ENCODE results near the gene SP140L.
"Not testable (repeated sequence)": the region's sequence is repeated elsewhere in the genome, so short reads cannot be mapped to it uniquely, and the experiment has no call there.

SP140L gene

DNA sequence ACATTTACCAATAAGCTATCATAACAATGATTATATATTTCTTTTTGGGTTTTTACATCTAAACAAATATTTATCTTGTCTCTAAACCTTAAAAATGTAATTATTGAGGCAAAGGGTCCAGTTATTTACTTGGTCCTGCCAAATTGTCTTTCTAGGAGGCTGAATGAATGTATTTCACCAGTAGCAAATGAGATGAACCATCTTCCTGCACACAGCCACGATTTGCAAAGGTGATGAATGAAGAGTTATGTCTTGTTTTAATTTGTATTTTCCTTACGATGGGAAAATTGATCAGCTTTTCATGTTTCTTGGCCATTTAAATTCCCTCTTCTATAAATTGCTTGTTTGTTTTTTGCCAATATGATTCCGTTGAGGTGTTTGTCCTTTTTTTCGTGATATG is 90.4 kb downstream of the SP140L start:
- no peaks in the 10 kb centered on the region for H3K9me3 Mint-ChIP-seq
- peak overlapping the region; percentile 97 for H3K4me3 Mint-ChIP-seq
- H3K27ac Mint-ChIP-seq: peak overlapping the region; percentile 93
- peaks cover 23% of the 10 kb centered on the region for H3K36me3 Mint-ChIP-seq
- H3K4me1 Mint-ChIP-seq: peaks cover 84% of the 10 kb centered on the region
- no peaks in the 10 kb centered on the region for H3K27me3 Mint-ChIP-seq

GRCh38 chr2:230418341-230419016 is 91.5 kb downstream of the SP140L start:
- Mint-ChIP-seq H3K36me3 (peaks cover 26% of the 10 kb centered on the region), H3K4me1 (peaks cover 84% of the 10 kb centered on the region), H3K27me3 (no peaks in the 10 kb centered on the region), H3K9me3 (no peaks in the 10 kb centered on the region), H3K4me3 (peak overlapping the region; percentile 97), H3K27ac (peak overlapping the region; percentile 92)

- peak overlapping the region; percentile 83 for H3K27ac Mint-ChIP-seq
- no peaks in the 10 kb centered on the region for H3K9me3 Mint-ChIP-seq
- no peaks in the 10 kb centered on the region for H3K27me3 Mint-ChIP-seq
- peaks cover 31% of the 10 kb centered on the region for H3K36me3 Mint-ChIP-seq
- peak overlapping the region; percentile 97 for H3K4me3 Mint-ChIP-seq
- peaks cover 84% of the 10 kb centered on the region for H3K4me1 Mint-ChIP-seq
These were observed 92.2 kb downstream of the SP140L start for GRCh38 chr2:230419181-230419580.

- Mint-ChIP-seq H3K4me1 (peaks cover 95% of the 10 kb centered on the region), H3K27ac (peak overlapping the region; percentile 81), H3K9me3 (no peaks in the 10 kb centered on the region), H3K27me3 (no peaks in the 10 kb centered on the region), H3K4me3 (peak overlapping the region; percentile 61), H3K36me3 (peaks cover 45% of the 10 kb centered on the region)
These were observed 95.2 kb downstream of the SP140L start for GRCh38 chr2:230422149-230422548.

DNA sequence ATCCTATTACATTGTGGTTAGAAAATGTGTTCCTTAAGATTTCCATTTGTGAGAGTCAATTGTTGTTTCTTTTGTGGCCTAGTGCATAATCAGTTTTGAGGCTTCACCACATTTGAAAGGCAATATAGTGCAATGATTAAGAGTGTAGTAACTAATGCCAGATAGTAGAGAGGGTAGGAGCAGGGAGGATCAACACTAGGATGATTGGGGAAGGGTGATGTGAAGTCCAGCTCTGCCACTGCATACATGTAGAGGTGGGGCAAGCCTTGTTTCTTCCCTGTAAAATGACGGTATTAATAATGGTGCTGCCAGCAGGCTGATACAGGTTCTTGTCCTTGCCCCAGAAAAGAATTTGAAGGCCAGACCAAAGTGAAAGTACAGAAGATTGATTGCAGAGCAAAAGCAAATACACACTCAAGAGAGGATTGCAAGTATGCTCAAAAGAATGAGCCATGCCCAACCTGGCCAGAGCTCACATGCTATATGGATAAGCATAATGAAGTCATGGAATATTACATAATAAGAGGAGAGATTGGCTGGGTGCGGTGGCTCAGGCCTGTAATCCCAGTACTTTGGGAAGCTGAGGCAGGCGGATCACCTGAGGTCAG is 97.0 kb downstream of the SP140L start:
- Mint-ChIP-seq H3K27ac (peak overlapping the region; percentile 36), H3K36me3 (peaks cover 45% of the 10 kb centered on the region), H3K4me3 (peak overlapping the region; percentile 75), H3K9me3 (no peaks in the 10 kb centered on the region), H3K4me1 (peaks cover 89% of the 10 kb centered on the region), H3K27me3 (no peaks in the 10 kb centered on the region)

DNA sequence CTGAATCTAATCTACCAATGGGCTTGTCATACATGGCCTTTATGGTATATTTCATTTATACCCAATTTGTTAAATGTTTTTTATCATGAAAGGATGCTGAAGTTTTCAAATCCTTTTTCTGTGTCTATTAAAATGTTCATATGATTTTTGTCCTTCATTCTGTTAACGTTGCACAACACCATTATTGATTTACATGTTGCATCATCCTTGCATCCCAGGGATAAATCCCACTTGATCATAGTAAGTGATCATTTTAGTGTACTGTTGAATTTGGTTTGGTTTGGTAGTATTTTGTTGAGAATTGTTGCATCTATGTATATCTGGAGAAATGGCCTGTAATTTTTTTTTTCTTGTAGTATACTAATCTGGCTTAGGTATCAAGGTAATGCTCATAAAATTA is 98.4 kb downstream of the SP140L start:
- peaks cover 54% of the 10 kb centered on the region for H3K36me3 Mint-ChIP-seq
- H3K27ac Mint-ChIP-seq: peak overlapping the region; percentile 60
- no peaks in the 10 kb centered on the region for H3K27me3 Mint-ChIP-seq
- H3K9me3 Mint-ChIP-seq: peaks cover 5% of the 10 kb centered on the region
- peaks cover 86% of the 10 kb centered on the region for H3K4me1 Mint-ChIP-seq
- peak overlapping the region; percentile 73 for H3K4me3 Mint-ChIP-seq

DNA sequence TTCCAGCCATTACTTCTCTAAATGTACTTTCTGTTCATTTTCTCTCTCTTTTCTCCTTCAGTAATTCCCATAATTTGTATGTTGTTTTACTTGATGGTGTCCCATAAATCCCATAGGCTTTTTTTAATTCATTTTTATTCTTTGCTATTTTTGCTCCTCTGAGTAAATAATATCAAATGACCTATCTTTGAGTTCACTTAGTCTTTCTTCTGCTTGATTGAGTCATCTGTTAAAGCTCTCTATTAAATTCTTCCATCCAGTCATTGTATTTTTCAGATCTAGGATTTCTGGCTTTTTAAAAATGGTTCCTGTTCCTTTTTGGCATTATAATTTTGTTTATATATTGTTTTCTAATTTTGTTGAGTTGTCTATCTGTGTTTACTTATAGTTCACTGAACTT is 102.5 kb downstream of the SP140L start:
- Mint-ChIP-seq H3K9me3 (peaks cover 5% of the 10 kb centered on the region), H3K4me3 (peak overlapping the region; percentile 36), H3K27me3 (no peaks in the 10 kb centered on the region), H3K36me3 (peaks cover 54% of the 10 kb centered on the region), H3K27ac (peak overlapping the region; percentile 70), H3K4me1 (peaks cover 75% of the 10 kb centered on the region)

DNA sequence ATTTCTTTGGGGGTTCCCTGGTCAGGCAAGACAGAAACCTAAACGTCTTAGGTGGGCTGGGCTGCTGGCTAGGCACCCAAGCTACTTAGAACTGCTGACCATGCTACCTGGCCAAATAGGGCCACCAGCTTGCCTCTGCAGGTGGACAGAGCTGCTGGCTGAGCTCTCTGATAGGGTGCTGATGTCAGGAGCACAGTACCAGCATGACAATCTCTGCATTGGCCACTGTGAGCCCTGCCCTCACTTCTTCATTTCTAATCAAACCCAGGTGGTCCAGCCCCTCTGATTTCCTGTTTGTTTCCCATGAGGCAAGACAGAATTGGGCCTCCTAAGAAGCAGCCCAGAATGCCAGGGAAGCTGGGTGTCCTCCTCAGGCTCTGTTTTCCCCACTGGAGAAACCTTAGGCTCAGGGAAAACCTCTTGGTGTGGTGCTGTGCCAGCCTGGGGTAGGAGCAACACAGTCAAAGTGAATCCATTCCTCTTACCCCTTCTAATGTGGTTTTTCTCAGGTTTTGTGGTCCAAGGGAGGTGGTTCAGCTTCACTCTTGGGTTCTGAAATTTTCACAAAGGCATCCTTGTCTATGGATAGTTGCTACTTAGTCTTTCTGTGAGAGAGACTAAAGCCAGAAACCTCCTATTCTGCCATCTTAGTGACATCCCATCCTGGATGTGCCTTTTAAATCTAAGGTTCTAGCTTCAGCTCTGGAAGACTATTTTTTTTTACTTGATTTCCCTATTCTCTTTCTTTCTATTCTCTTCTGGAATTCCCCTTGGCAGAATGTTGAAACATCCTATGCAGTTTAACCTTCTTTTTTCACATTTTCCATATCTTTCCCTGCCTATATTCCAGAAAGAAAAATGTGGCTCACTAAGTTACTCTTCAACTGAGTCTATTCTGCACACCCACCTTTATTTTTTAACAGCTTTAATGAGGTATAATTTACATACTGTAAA is 104.2 kb downstream of the SP140L start:
- H3K27me3 Mint-ChIP-seq: no peaks in the 10 kb centered on the region
- H3K4me1 Mint-ChIP-seq: peaks cover 71% of the 10 kb centered on the region
- H3K4me3 Mint-ChIP-seq: peak overlapping the region; percentile 28
- H3K9me3 Mint-ChIP-seq: peaks cover 5% of the 10 kb centered on the region
- peaks cover 55% of the 10 kb centered on the region for H3K36me3 Mint-ChIP-seq
- peak overlapping the region; percentile 48 for H3K27ac Mint-ChIP-seq

GRCh38 chr2:230434677-230435324 is 107.8 kb downstream of the SP140L start:
- Mint-ChIP-seq H3K9me3 (peaks cover 5% of the 10 kb centered on the region), H3K4me1 (peaks cover 70% of the 10 kb centered on the region), H3K27ac (peak overlapping the region; percentile 92), H3K36me3 (peaks cover 51% of the 10 kb centered on the region), H3K4me3 (no peak overlapping the region), H3K27me3 (no peaks in the 10 kb centered on the region)

DNA sequence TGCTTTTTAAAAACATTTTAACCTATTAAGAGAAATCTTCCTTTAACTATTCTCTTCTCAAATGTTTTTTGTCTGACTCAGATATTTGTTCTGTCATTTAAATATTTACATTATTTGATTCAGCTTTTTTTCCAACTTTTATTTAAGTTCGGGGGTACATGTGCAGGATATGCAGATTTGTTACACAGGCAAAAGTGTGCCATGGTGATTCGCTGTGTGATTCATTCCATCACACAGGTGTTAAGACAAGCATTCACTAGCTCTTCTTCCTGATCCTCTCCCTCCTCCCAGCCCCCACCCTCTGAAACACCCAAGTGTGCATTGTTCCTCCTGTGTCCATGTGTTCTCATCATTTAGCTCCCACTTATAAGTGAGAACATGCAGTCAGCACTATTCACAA is 108.4 kb downstream of the SP140L start:
- Mint-ChIP-seq H3K4me3 (peak overlapping the region; percentile 30), H3K27ac (peak overlapping the region; percentile 92), H3K27me3 (no peaks in the 10 kb centered on the region), H3K9me3 (peaks cover 5% of the 10 kb centered on the region), H3K36me3 (peaks cover 46% of the 10 kb centered on the region), H3K4me1 (peaks cover 67% of the 10 kb centered on the region)

GRCh38 chr2:230439121-230439520 is 112.1 kb downstream of the SP140L start:
- H3K36me3 Mint-ChIP-seq: peaks cover 38% of the 10 kb centered on the region
- not testable (repeated sequence) for H3K27me3 Mint-ChIP-seq, H3K9me3 Mint-ChIP-seq
- H3K27ac Mint-ChIP-seq: peak overlapping the region; percentile 98
- H3K4me3 Mint-ChIP-seq: peak overlapping the region; percentile 91
- peaks cover 75% of the 10 kb centered on the region for H3K4me1 Mint-ChIP-seq

GRCh38 chr2:230439590-230439989 is 112.6 kb downstream of the SP140L start:
- Mint-ChIP-seq H3K36me3 (peaks cover 37% of the 10 kb centered on the region), H3K4me1 (peaks cover 74% of the 10 kb centered on the region), H3K27ac (peak overlapping the region; percentile 98), H3K4me3 (peak overlapping the region; percentile 91), H3K27me3 (no peaks in the 10 kb centered on the region), H3K9me3 (peaks cover 5% of the 10 kb centered on the region)

DNA sequence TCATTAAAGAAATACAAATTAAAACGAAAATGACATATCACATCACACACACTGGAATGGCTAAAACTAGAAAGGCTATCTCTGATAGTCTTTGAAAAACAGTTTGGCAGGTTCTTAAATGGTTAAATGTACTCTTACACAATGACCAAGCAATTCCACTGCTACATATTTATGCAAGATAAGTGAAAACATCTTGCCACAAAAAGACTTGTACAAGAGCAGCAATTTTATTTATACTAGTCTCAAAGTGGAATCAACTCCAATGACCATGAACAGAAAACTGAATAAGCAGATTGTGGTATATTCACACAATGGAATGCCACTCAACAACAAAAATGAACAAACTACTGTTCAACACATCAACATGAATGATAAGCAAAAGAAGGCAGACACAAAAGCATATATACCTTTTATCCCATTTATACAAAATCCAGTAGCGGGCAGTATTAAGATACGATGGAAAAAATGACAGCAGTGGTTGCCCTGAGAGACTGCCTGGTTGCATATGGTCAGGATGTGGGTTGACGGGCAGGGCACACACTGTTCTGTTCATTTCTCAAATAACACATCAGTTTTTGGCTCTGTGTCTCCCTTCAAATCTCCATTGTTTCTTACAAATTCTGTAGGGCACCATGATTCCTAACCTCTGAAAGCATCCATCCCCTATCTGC is 114.4 kb downstream of the SP140L start:
- Mint-ChIP-seq H3K27me3 (no peaks in the 10 kb centered on the region), H3K27ac (peak overlapping the region; percentile 92), H3K9me3 (peaks cover 3% of the 10 kb centered on the region), H3K4me3 (peak overlapping the region; percentile 61), H3K36me3 (peaks cover 34% of the 10 kb centered on the region), H3K4me1 (peaks cover 69% of the 10 kb centered on the region)

GRCh38 chr2:230443541-230443940 is 116.5 kb downstream of the SP140L start:
- no peak overlapping the region for H3K4me3 Mint-ChIP-seq
- H3K4me1 Mint-ChIP-seq: peaks cover 84% of the 10 kb centered on the region
- peak overlapping the region; percentile 15 for H3K27ac Mint-ChIP-seq
- peaks cover 44% of the 10 kb centered on the region for H3K36me3 Mint-ChIP-seq
- no peaks in the 10 kb centered on the region for H3K27me3 Mint-ChIP-seq
- H3K9me3 Mint-ChIP-seq: no peaks in the 10 kb centered on the region

DNA sequence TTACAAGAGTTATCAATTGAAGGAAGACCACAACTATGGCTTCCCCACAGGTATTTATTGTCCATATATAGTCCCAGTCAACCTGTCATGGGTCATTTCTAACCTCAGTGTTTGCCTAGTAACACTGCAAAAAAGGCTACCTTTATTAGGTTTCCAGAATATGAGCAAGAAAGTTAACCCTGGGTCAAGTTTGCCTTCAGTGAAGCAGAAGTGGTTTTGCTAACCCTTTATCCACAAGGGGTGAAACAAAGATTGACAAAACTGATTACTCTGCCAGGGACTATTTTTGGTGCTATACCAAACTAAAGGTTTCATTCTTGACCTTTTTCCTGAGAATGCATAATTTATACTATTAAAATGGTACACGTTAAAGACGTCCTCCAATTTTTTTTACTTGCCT is 117.8 kb downstream of the SP140L start:
- H3K27ac Mint-ChIP-seq: no peak overlapping the region
- H3K27me3 Mint-ChIP-seq: no peaks in the 10 kb centered on the region
- peaks cover 46% of the 10 kb centered on the region for H3K36me3 Mint-ChIP-seq
- H3K4me1 Mint-ChIP-seq: peaks cover 83% of the 10 kb centered on the region
- H3K9me3 Mint-ChIP-seq: no peaks in the 10 kb centered on the region
- no peak overlapping the region for H3K4me3 Mint-ChIP-seq

Measured in activated naive CD4-positive, alpha-beta T cell treated with anti-CD3 and anti-CD28 coated beads, Interleukin-2, amount 50 U/mL, for 24 hours (primary cell).